HEK293T (cell line): Measurements from ENCODE around the gene HSD17B11.

ENCODE experiments used
- BHLHE40 ChIP-seq: fragments of 450-650 bp; IDR thresholded peaks from 2 replicates; pipeline ENCODE4 v1.6.1; 2016; ENCODE audit warnings: mild to moderate bottlenecking, moderate library complexity, borderline replicate concordance
- CTBP1 ChIP-seq: fragments of 450-650 bp; IDR thresholded peaks from 2 replicates; pipeline ENCODE4 v1.6.1; 2016; ENCODE audit warnings: borderline replicate concordance
- ELF4 ChIP-seq: fragments of 450-650 bp; IDR thresholded peaks from 2 replicates; pipeline ENCODE4 v1.6.1; 2017; ENCODE audit warnings: antibody characterized with exemption
- FOXK2 ChIP-seq: fragments of 450-650 bp; IDR thresholded peaks from 2 replicates; pipeline ENCODE4 v1.6.1; 2016; ENCODE audit warnings: mild to moderate bottlenecking
- FOXM1 ChIP-seq: fragments of 450-650 bp; IDR thresholded peaks from 2 replicates; pipeline ENCODE4 v1.6.1; 2017; ENCODE audit warnings: mild to moderate bottlenecking, borderline replicate concordance
- L3MBTL2 ChIP-seq: fragments of 450-650 bp; conservative IDR thresholded peaks from 2 replicates; pipeline ENCODE4 v1.6.1; 2016; ENCODE audit warnings: mild to moderate bottlenecking
- PKNOX1 ChIP-seq: fragments of 450-650 bp; IDR thresholded peaks from 2 replicates; pipeline ENCODE4 v1.6.1; 2016
- SP1 ChIP-seq: fragments of 450-650 bp; IDR thresholded peaks from 2 replicates; pipeline ENCODE4 v1.6.1; 2017
- SUZ12 ChIP-seq: fragments of 450-650 bp; IDR thresholded peaks from 2 replicates; pipeline ENCODE4 v1.6.1; 2016; ENCODE audit warnings: mild to moderate bottlenecking
- TARDBP ChIP-seq: fragments of 450-650 bp; IDR thresholded peaks from 2 replicates; pipeline ENCODE4 v1.6.1; 2016
- ZNF384 ChIP-seq: fragments of 450-650 bp; IDR thresholded peaks from 2 replicates; pipeline ENCODE4 v1.6.1; 2016

- TF ChIP-seq TARDBP (no peak), ELF4 (no peak), SUZ12 (no peak), PKNOX1 (no peak), FOXM1 (no peak), FOXK2 (no peak), SP1 (no peak), BHLHE40 (no peak), ZNF384 (no peak), L3MBTL2 (no peak), CTBP1 (no peak)
These were observed 18.5 kb upstream of the HSD17B11 start for GRCh38 chr4:87409420-87409939.
